CD4-positive, alpha-beta memory T cell (primary cell): Measurements from ENCODE around the gene KLHL17. TPM values are rescaled to one million over a fixed set of nuclear protein-coding genes. Genes with fewer than 3 reads are reported as not detected.

Experiments used
- CTCF ChIA-PET: fragments of 350-600 bp; sonication (Branson Sonifier 250); formaldehyde crosslinking; loops from one replicate; lab custom pipeline; 2021; ENCODE audit warnings: inconsistent platforms; ENCODE audit not compliant: partially characterized antibody; lab: Charles Lee
- POLR2A ChIA-PET: fragments of 350-600 bp; sonication (Branson Sonifier 250); formaldehyde crosslinking; loops from one replicate; lab custom pipeline; 2021; ENCODE audit not compliant: partially characterized antibody; lab: Charles Lee
- DNase-seq, 5 donors: peaks; one replicate each; pipeline versions ENCODE4 v3.0.0 to v3.0.0-alpha.2; 2020 to 2022; ENCODE audit warnings: mixed read lengths in 1 of 5
- H3K27ac ChIP-seq: one replicate; pipeline ENCODE4 v1.7.0; 2013; ENCODE audit warnings: low read depth, low read length
- H3K27me3 ChIP-seq: 2 replicates; pipeline ENCODE4 v1.7.0; 2013; ENCODE audit warnings: mild to moderate bottlenecking, low read length, moderate library complexity; ENCODE audit not compliant: insufficient read depth
- H3K36me3 ChIP-seq: 2 replicates; pipeline ENCODE4 v1.7.0; 2013; ENCODE audit warnings: mild to moderate bottlenecking, low read length, moderate library complexity; ENCODE audit not compliant: insufficient read depth
- H3K4me1 ChIP-seq: 2 replicates; pipeline ENCODE4 v1.7.0; 2013; ENCODE audit warnings: mild to moderate bottlenecking, low read length, moderate library complexity; ENCODE audit not compliant: insufficient read depth
- H3K4me3 ChIP-seq, 2 donors: one replicate each; pipeline ENCODE4 v1.7.0; 2013; ENCODE audit warnings: low read length in 2 of 2, mild to moderate bottlenecking in 1 of 2
- H3K9me3 ChIP-seq, 2 donors: one replicate each; pipeline ENCODE4 v1.7.0; 2013; ENCODE audit warnings: low read length in 2 of 2, control low read depth in 1 of 2; ENCODE audit not compliant: control insufficient read depth in 1 of 2
- H3K27ac Mint-ChIP-seq, 7 donors: one replicate each; pipeline ENCODE4 v1.8.0; 2020 to 2021; ENCODE audit warnings: mixed read lengths in 7 of 7, mild to moderate bottlenecking in 6 of 7, inconsistent platforms in 3 of 7, moderate library complexity in 3 of 7
- H3K27me3 Mint-ChIP-seq, 2 donors: one replicate each; pipeline ENCODE4 v1.8.0; 2020 to 2021; ENCODE audit warnings: mixed read lengths in 2 of 2
- H3K36me3 Mint-ChIP-seq, 2 donors: one replicate each; pipeline ENCODE4 v1.8.0; 2020 to 2021; ENCODE audit warnings: mixed read lengths in 2 of 2, inconsistent platforms in 1 of 2, mild to moderate bottlenecking in 1 of 2
- H3K4me1 Mint-ChIP-seq, 4 donors: one replicate each; pipeline ENCODE4 v1.8.0; 2020 to 2021; ENCODE audit warnings: mixed read lengths in 4 of 4, mild to moderate bottlenecking in 1 of 4
- H3K4me3 Mint-ChIP-seq, 8 donors: one replicate each; pipeline ENCODE4 v1.8.0; 2020 to 2021; ENCODE audit warnings: mixed read lengths in 8 of 8, mild to moderate bottlenecking in 7 of 8, moderate library complexity in 6 of 8, inconsistent platforms in 3 of 8
- H3K9me3 Mint-ChIP-seq, 8 donors: one replicate each; pipeline ENCODE4 v1.8.0; 2020 to 2021; ENCODE audit warnings: mixed read lengths in 8 of 8, mild to moderate bottlenecking in 5 of 8, inconsistent platforms in 3 of 8, moderate library complexity in 1 of 8
- intact Hi-C: fragments of 100-400 bp; cut with micrococcal nuclease; formaldehyde crosslinking; loops from one replicate; pipeline ENCODE4 v1.15.1; 2023
- polyA plus RNA-seq, 2 donors: library from polyadenylated mRNA; unstranded; fragments of 300-500 nt; fragmentation: Illumina TruSeq; gene quantifications; one replicate each; pipeline ENCODE4 v1.2.3, GENCODE V29; 2021
- total RNA-seq, 2 experiments: library from RNA; stranded (reverse); gene quantifications; one replicate each; pipeline ENCODE4 v1.2.3, GENCODE V29; 2021

The KLHL17 gene
- total and polyA plus RNA-seq, 4 experiments from 2014 or later = 0.89 to 46.5 (median 22.6) TPM

DNA sequence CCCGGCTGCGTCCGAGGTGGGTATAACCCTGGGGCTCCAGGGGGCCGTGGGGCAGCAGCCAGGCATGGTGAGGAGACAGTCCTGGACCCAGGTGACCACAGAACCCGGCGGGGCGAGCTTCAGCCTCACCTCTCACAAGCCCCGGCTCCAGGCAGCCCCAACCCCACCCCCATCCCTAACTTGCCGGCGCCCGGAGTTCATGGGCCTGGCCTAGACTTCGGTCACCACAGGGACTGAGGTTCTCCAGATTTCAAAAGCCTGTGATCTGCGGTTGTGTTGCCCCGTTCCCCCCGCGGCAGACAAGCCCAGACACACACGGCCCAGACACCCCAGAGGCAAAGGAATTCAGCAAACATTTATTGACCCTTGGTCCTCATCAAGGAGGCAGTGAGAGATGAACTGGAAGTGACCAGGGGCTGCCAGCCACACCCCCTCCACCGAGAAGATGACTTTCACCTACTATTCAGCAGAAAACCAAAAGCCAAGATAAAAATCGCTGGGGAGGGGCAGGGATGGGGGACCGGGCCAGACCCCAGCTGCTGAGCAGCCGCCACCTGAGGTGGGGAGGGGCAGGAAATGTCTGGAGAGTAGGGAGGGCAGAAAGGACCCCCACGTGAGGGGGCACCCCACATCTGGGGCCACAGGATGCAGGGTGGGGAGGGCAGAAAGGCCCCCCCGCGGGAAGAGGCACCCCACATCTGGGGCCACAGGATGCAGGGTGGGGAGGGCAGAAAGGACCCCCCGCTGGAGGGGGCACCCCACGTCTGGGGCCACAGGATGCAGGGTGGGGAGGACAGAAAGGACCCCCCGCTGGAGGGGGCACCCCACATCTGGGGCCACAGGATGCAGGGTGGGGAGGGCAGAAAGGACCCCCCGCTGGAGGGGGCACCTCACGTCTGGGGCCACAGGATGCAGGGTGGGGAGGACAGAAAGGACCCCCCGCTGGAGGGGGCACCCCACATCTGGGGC, 35.6 kb downstream of the KLHL17 start:
- intact Hi-C loops = no loop called here
- H3K4me1 ChIP-seq = peaks cover 16% of the 10 kb centered on the region
- Mint-ChIP-seq H3K27me3 (peaks cover 20 to 25% of the 10 kb centered on the region in 2 donors), H3K4me3 (peak overlapping the region in 2 of 8 donors; percentile 13 to 39), H3K27ac (peak overlapping the region in 2 of 7 donors; percentile 29 to 58), H3K36me3 (no peaks in the 10 kb centered on the region), H3K9me3 (peaks cover 0 to 14% (median 8%) of the 10 kb centered on the region in 8 donors), H3K4me1 (peaks cover 5 to 19% (median 6%) of the 10 kb centered on the region in 4 donors)
- ChIA-PET CTCF (interaction anchor here (1.2 kb wide), 1 partner anchor 9 kb away, joined by 3 read pairs; no protein-coding TSS in a partner anchor), POLR2A (interaction anchor here (1.1 kb wide), 1 partner anchor 17 kb away, joined by 3 read pairs; the partner anchor contains the start of gene ISG15)
- H3K4me3 ChIP-seq = no peak overlapping the region
- H3K27me3 ChIP-seq = peaks cover 13% of the 10 kb centered on the region
- no peak overlapping the region for H3K27ac ChIP-seq
- H3K36me3 ChIP-seq = no peaks in the 10 kb centered on the region
- no peaks in the 10 kb centered on the region for H3K9me3 ChIP-seq
- no peak for DNase-seq

GRCh38 chr1:996851-997712, 36.7 kb downstream of the KLHL17 start:
- H3K4me1 Mint-ChIP-seq = peaks cover 4 to 21% (median 5%) of the 10 kb centered on the region in 4 donors
- POLR2A ChIA-PET = interaction anchor here (3.1 kb wide), 1 partner anchor 17 kb away, joined by 11 read pairs; the partner anchor contains the start of gene ISG15

GRCh38 chr1:997713-997992, 37.3 kb downstream of the KLHL17 start:
- peaks cover 27% of the 10 kb centered on the region for H3K4me1 ChIP-seq
- H3K27me3 ChIP-seq = peaks cover 25% of the 10 kb centered on the region

More at GRCh38 chr1:996851-997712, 36.7 kb downstream of the KLHL17 start:
- no peak for DNase-seq
- H3K27me3 ChIP-seq = peaks cover 21% of the 10 kb centered on the region
- no peaks in the 10 kb centered on the region for H3K9me3 ChIP-seq
- peaks cover 27% of the 10 kb centered on the region for H3K4me1 ChIP-seq
- Mint-ChIP-seq H3K4me3 (peak overlapping the region in 2 of 8 donors; percentile 46 to 70), H3K9me3 (peaks cover 0 to 6% (median 4%) of the 10 kb centered on the region in 8 donors), H3K27me3 (peaks cover 17 to 26% of the 10 kb centered on the region in 2 donors), H3K27ac (peak overlapping the region in 1 of 7 donors; percentile 57), H3K36me3 (no peaks in the 10 kb centered on the region)
- intact Hi-C loops = no loop called here
- CTCF ChIA-PET = interaction anchor here (0.8 kb wide), 1 partner anchor 67 kb away, joined by 3 read pairs; no protein-coding TSS in a partner anchor
- no peaks in the 10 kb centered on the region for H3K36me3 ChIP-seq
- H3K4me3 ChIP-seq = no peak overlapping the region
- no peak overlapping the region for H3K27ac ChIP-seq

GRCh38 chr1:997993-998744, 37.8 kb downstream of the KLHL17 start:
- no peak overlapping the region for H3K4me3 ChIP-seq
- peak overlapping the region in 1 of 8 donors; percentile 15 for H3K4me3 Mint-ChIP-seq
- no peaks in the 10 kb centered on the region for H3K9me3 ChIP-seq
- no peaks in the 10 kb centered on the region for H3K36me3 ChIP-seq
- peaks cover 25% of the 10 kb centered on the region for H3K27me3 ChIP-seq
- no peaks in the 10 kb centered on the region for H3K9me3 Mint-ChIP-seq
- no peak for DNase-seq
- H3K27ac ChIP-seq = no peak overlapping the region
- peaks cover 18 to 23% of the 10 kb centered on the region in 2 donors for H3K27me3 Mint-ChIP-seq
- H3K4me1 ChIP-seq = peaks cover 27% of the 10 kb centered on the region
- POLR2A ChIA-PET = interaction anchor here (3.1 kb wide), 1 partner anchor 15 kb away, joined by 11 read pairs; the partner anchor contains the start of gene ISG15
- intact Hi-C loops = no loop called here
- CTCF ChIA-PET = interaction anchor here (0.8 kb wide), 1 partner anchor 66 kb away, joined by 3 read pairs; no protein-coding TSS in a partner anchor
- no peak overlapping the region for H3K27ac Mint-ChIP-seq
- H3K4me1 Mint-ChIP-seq = peaks cover 4 to 21% (median 5%) of the 10 kb centered on the region in 4 donors
- no peaks in the 10 kb centered on the region for H3K36me3 Mint-ChIP-seq

More at GRCh38 chr1:997713-997992, 37.3 kb downstream of the KLHL17 start:
- Histone ChIP-seq H3K36me3 (no peaks in the 10 kb centered on the region), H3K4me3 (no peak overlapping the region), H3K9me3 (no peaks in the 10 kb centered on the region), H3K27ac (no peak overlapping the region)
- intact Hi-C loops = no loop called here
- H3K36me3 Mint-ChIP-seq = no peaks in the 10 kb centered on the region
- H3K27me3 Mint-ChIP-seq = peaks cover 14 to 23% of the 10 kb centered on the region in 2 donors
- ChIA-PET POLR2A (interaction anchor here (3.1 kb wide), 1 partner anchor 16 kb away, joined by 11 read pairs; the partner anchor contains the start of gene ISG15), CTCF (interaction anchor here (0.8 kb wide), 1 partner anchor 66 kb away, joined by 3 read pairs; no protein-coding TSS in a partner anchor)
- H3K27ac Mint-ChIP-seq = peak overlapping the region in 1 of 7 donors; percentile 57
- no peak for DNase-seq
- no peak overlapping the region for H3K4me3 Mint-ChIP-seq
- peaks cover 4 to 21% (median 5%) of the 10 kb centered on the region in 4 donors for H3K4me1 Mint-ChIP-seq
- H3K9me3 Mint-ChIP-seq = peaks cover 0 to 2% (median under 1%) of the 10 kb centered on the region in 8 donors

DNA sequence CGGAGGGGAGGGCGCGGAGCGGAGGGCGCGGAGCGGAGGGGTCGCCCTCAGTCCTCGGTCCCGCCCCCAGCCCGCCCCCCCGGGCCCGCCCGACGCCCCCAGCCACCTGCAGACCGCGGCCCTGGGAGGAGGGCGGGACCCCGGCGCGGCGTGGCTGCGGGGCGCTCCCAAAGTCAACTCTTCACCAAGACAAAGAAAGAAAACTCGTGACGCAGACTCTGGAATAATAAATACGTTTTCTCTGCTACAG, 38.3 kb downstream of the KLHL17 start:
- Histone ChIP-seq H3K4me1 (peaks cover 27% of the 10 kb centered on the region), H3K9me3 (no peaks in the 10 kb centered on the region), H3K27me3 (peaks cover 30% of the 10 kb centered on the region), H3K36me3 (no peaks in the 10 kb centered on the region), H3K4me3 (no peak overlapping the region), H3K27ac (no peak overlapping the region)
- peak in 2 of 5 donors; percentile 28 to 29 for DNase-seq
- H3K4me1 Mint-ChIP-seq = peaks cover 4 to 21% (median 5%) of the 10 kb centered on the region in 4 donors
- H3K9me3 Mint-ChIP-seq = no peaks in the 10 kb centered on the region
- no peak overlapping the region for H3K27ac Mint-ChIP-seq
- intact Hi-C loops = no loop called here
- peaks cover 20 to 26% of the 10 kb centered on the region in 2 donors for H3K27me3 Mint-ChIP-seq
- ChIA-PET CTCF (no interaction called here), POLR2A (interaction anchor here (3.1 kb wide), 1 partner anchor 15 kb away, joined by 11 read pairs; the partner anchor contains the start of gene ISG15)
- H3K4me3 Mint-ChIP-seq = no peak overlapping the region
- H3K36me3 Mint-ChIP-seq = no peaks in the 10 kb centered on the region

- H3K27me3 Mint-ChIP-seq = peaks cover 20 to 26% of the 10 kb centered on the region in 2 donors
These were observed 38.8 kb downstream of the KLHL17 start for GRCh38 chr1:998995-999724.

More at GRCh38 chr1:998995-999724, 38.8 kb downstream of the KLHL17 start:
- H3K27me3 ChIP-seq = peaks cover 32% of the 10 kb centered on the region
- no peaks in the 10 kb centered on the region for H3K36me3 ChIP-seq
- H3K4me3 Mint-ChIP-seq = peak overlapping the region in 5 of 8 donors; percentile 35 to 69 (median 58)
- no peaks in the 10 kb centered on the region for H3K9me3 Mint-ChIP-seq
- peak overlapping the region in 1 of 2 donors; percentile 35 for H3K4me3 ChIP-seq
- CTCF ChIA-PET = interaction anchor here (1.1 kb wide), 1 partner anchor 14 kb away, joined by 5 read pairs; the partner anchor contains the start of gene ISG15
- no peaks in the 10 kb centered on the region for H3K9me3 ChIP-seq
- intact Hi-C loops = no loop called here
- H3K36me3 Mint-ChIP-seq = no peaks in the 10 kb centered on the region
- POLR2A ChIA-PET = interaction anchor here (3.1 kb wide), 1 partner anchor 14 kb away, joined by 11 read pairs; the partner anchor contains the start of gene ISG15
- peak in 2 of 5 donors; percentile 30 to 43 for DNase-seq
- peaks cover 27% of the 10 kb centered on the region for H3K4me1 ChIP-seq
- peak overlapping the region in 1 of 7 donors; percentile 35 for H3K27ac Mint-ChIP-seq
- H3K27ac ChIP-seq = no peak overlapping the region
- H3K4me1 Mint-ChIP-seq = peaks cover 4 to 21% (median 5%) of the 10 kb centered on the region in 4 donors
